ENCODE measurements around the gene GPR22. TPM values are rescaled to one million over a fixed set of nuclear protein-coding genes. Genes with fewer than 3 reads are reported as not detected.

Gene GPR22, protein sequence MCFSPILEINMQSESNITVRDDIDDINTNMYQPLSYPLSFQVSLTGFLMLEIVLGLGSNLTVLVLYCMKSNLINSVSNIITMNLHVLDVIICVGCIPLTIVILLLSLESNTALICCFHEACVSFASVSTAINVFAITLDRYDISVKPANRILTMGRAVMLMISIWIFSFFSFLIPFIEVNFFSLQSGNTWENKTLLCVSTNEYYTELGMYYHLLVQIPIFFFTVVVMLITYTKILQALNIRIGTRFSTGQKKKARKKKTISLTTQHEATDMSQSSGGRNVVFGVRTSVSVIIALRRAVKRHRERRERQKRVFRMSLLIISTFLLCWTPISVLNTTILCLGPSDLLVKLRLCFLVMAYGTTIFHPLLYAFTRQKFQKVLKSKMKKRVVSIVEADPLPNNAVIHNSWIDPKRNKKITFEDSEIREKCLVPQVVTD
- total RNA-seq: not detected in 2 replicates

DNA sequence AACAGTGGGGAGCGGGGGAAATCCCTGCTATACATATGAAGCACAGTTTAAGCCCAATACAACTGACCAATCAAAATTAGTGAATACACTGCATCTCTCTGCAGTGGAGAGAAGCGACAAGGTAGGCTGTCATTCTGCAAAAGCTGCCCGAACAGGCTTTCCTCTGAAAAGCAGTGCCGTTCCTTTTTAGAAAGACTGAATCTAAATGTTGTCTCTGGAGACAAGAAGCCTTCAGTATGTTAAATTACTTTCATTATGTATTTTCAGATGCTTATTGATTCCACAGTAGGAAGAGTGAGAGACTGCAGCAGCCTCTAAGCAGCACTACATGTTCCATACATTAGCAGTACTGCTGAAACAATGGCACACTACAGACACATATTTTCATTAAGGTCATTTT, at the start of gene GPR22:
Gene GPR22, plus strand, starts transcription at position 129 of the 400 bp plus-strand sequence. CDS start 4,004 bp downstream, outside the sequence.
- intact Hi-C loops (cut with micrococcal nuclease): loop anchor here (10.0 kb wide), 1 partner anchor 195 kb away; the partner anchor contains the start of gene SLC26A4
- Mint-ChIP-seq H3K27me3 (ENCODE audit: insufficient read depth) (no peaks in the 10 kb centered on the region), H3K27ac (no peak within 1 kb of the TSS)

DNA sequence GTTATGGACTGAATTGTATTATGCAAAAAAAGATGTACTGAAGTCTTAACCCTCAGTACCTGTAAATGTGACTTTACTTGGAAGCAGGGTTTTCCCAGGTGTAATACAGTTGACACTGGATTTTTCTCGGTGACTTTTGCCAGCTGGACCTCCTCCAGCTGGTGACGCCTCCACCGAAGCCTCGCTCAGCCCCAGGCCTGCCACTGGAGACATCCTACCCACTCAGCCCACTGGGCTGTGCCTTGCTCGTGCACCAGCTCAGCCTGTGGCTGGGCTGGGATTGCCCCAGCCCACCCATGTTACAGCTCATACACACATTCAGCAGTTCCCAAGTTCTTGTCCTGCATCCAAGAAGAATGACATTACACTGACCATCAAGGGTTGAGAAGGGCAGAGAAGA, 42.4 kb upstream of the GPR22 start:
- Mint-ChIP-seq H3K9me3 (no peaks in the 10 kb centered on the region), H3K36me3 (ENCODE audit: low read depth) (peaks cover 1% of the 10 kb centered on the region), H3K4me1 (ENCODE audit: low read depth) (no peaks in the 10 kb centered on the region), H3K27ac (no peak overlapping the region), H3K27me3 (ENCODE audit: insufficient read depth) (no peaks in the 10 kb centered on the region), H3K4me3 (no peak overlapping the region)
- intact Hi-C loops (cut with micrococcal nuclease): no loop called here
- no peak for DNase-seq (ENCODE audit: low spot score)

More for the DNA sequence above, at the start of gene GPR22:
- Mint-ChIP-seq H3K4me3 (no peak within 1 kb of the TSS), H3K36me3 (ENCODE audit: low read depth) (no peaks in the 10 kb centered on the region), H3K4me1 (ENCODE audit: low read depth) (no peaks in the 10 kb centered on the region), H3K9me3 (no peaks in the 10 kb centered on the region)
- no peak for DNase-seq (ENCODE audit: low spot score)

DNA sequence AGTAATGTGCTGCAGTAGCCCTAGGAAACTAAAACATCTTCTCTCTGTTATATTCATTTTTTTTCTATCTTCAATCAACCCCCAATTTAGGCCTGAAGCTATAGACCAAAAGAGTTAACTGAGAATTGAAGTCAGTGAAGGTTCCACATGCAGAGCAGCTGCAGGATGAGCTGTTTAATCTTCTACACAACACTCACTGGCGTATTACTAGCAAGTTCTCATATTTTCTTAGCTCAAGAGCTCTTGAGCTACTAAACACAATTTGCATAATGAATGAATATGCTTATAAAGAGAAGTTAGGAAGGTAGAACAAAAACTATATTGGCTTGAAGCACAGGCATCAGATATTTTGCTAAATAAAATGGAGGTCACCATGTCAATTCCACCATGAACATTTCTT, 41.2 kb upstream of the GPR22 start:
- Mint-ChIP-seq H3K27me3 (ENCODE audit: insufficient read depth) (no peaks in the 10 kb centered on the region), H3K4me3 (no peak overlapping the region), H3K9me3 (peaks cover 4% of the 10 kb centered on the region), H3K4me1 (ENCODE audit: low read depth) (no peaks in the 10 kb centered on the region), H3K36me3 (ENCODE audit: low read depth) (peaks cover 1% of the 10 kb centered on the region), H3K27ac (no peak overlapping the region)
- no peak for DNase-seq (ENCODE audit: low spot score)
- intact Hi-C loops (cut with micrococcal nuclease): no loop called here

DNA sequence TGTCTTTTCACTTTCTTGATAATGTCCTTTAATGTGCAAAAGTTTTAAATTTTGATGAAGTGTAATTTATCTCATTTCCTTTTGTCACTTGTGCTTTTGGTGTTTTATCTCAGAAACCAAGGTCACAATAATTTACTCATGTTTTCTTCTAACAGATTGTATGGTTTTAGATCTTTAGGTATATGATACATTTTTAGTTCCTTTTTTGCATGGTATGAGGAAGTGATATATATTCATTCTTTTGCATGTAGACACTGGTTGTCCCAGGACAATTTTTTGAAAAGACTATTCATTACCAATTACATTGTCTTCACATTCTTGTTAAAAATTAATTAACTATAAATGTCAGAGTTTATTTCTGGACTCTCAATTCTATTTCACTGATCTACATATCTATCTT, 39.8 kb upstream of the GPR22 start:
- H3K27me3 Mint-ChIP-seq (ENCODE audit: insufficient read depth): no peaks in the 10 kb centered on the region
- no peak for DNase-seq (ENCODE audit: low spot score)
- peaks cover 4% of the 10 kb centered on the region for H3K9me3 Mint-ChIP-seq
- no peak overlapping the region for H3K4me3 Mint-ChIP-seq
- H3K36me3 Mint-ChIP-seq (ENCODE audit: low read depth): peaks cover 1% of the 10 kb centered on the region
- no peak overlapping the region for H3K27ac Mint-ChIP-seq
- no peaks in the 10 kb centered on the region for H3K4me1 Mint-ChIP-seq (ENCODE audit: low read depth)
- intact Hi-C loops (cut with micrococcal nuclease): no loop called here

DNA sequence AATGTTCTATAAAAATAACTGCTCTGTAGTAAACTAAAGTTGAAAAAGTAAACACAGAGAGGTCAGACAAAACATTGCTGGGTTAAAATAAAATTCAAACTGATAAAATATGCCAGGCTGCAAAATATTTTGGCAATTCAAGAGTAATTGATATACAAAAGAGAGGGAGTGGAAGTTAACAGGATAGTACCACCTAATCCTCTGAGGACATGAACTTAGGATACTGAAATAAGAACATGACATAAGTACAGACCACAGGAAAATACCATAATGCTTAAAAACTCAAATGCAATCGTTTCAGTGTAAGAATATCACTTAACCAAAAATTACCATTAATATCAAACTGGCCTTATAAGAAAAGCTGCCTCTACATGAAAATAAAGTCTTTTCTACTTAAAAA, 37.6 kb upstream of the GPR22 start:
- no peak overlapping the region for H3K4me3 Mint-ChIP-seq
- peaks cover 3% of the 10 kb centered on the region for H3K36me3 Mint-ChIP-seq (ENCODE audit: low read depth)
- no peak overlapping the region for H3K27ac Mint-ChIP-seq
- intact Hi-C loops (cut with micrococcal nuclease): no loop called here
- H3K27me3 Mint-ChIP-seq (ENCODE audit: insufficient read depth): no peaks in the 10 kb centered on the region
- peaks cover 8% of the 10 kb centered on the region for H3K9me3 Mint-ChIP-seq
- DNase-seq (ENCODE audit: low spot score): no peak
- H3K4me1 Mint-ChIP-seq (ENCODE audit: low read depth): no peaks in the 10 kb centered on the region

DNA sequence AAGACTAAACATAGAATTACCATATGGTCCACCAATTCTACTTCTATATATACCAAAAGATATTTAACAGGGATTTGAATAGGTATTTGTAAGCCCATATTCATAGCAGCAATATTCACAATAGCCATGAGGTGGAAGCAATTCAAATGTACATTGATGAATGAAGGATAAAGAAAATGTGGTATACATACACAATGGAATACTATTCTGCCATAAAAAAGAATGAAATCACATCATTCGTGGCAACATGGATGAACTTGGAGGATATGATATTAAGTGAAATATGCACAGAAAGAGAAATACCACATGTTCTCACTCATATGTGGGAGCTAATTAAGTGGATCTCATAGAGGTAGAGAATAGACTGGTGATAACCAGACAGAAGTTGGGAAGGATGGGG, 34.1 kb upstream of the GPR22 start:
- no peaks in the 10 kb centered on the region for H3K27me3 Mint-ChIP-seq (ENCODE audit: insufficient read depth)
- H3K4me1 Mint-ChIP-seq (ENCODE audit: low read depth): no peaks in the 10 kb centered on the region
- DNase-seq (ENCODE audit: low spot score): no peak
- H3K36me3 Mint-ChIP-seq (ENCODE audit: low read depth): peaks cover 4% of the 10 kb centered on the region
- intact Hi-C loops (cut with micrococcal nuclease): no loop called here
- peaks cover 8% of the 10 kb centered on the region for H3K9me3 Mint-ChIP-seq
- H3K4me3 Mint-ChIP-seq: no peak overlapping the region
- no peak overlapping the region for H3K27ac Mint-ChIP-seq

DNA sequence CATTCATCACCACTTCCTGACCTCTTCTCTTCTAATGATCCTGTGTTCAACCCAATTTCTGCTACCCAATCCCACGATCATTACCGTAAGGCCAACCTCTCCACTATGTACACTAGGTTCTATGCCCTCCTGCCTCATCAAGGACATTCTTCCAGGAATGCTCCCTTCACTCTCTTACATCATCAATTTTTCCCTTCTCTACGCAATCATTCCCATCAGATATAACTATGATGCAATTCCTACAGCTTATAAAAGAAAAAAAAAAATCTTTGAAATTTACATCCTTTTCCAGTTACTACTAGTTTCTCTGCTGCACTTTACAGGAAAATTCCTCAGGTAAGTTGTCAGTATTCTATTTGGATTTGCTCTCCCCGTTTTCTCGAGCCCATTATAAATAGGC, 30.8 kb upstream of the GPR22 start:
- intact Hi-C loops (cut with micrococcal nuclease): no loop called here
- DNase-seq (ENCODE audit: low spot score): no peak
- H3K27ac Mint-ChIP-seq: no peak overlapping the region
- peaks cover 9% of the 10 kb centered on the region for H3K36me3 Mint-ChIP-seq (ENCODE audit: low read depth)
- H3K4me3 Mint-ChIP-seq: no peak overlapping the region
- H3K9me3 Mint-ChIP-seq: peaks cover 15% of the 10 kb centered on the region
- H3K4me1 Mint-ChIP-seq (ENCODE audit: low read depth): no peaks in the 10 kb centered on the region
- H3K27me3 Mint-ChIP-seq (ENCODE audit: insufficient read depth): no peaks in the 10 kb centered on the region

DNA sequence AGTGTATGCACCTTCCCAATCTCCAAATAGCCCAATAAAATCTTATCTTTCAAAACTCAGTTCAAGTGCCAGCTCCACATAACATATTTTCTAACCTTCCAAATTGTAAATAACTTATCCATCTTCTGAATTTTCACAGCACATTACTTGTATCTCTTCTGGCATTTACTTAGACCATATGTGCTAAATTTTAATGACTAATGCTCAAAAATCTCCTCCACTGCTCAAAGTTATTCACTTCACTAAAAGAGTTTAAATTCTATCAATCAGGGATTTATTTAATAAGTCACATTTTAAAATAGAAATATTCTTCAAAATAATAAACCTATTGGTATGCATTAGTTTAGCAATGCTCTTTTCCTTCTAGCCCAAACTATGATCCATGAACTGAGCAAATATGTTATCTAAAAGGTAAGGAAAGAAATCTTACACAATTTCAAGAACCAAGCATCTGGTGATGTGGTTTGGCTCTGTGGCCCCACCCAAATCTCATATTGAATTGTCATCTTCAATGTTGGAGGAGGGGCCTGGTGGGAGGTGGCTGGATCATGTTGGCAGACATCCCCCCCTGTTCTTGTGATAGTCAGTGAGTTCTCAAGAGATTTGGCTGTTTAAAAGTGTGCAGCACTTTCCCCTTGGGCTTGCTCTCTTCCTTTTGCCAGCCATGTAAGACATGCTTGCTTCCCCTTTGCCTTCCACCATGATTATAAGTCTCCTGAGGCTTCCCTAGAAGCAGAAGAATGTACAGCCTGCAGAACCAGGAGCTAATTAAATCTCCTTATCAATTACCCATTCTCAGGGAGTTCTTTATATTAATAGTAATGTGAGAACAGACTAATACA, 28.1 kb upstream of the GPR22 start:
- Mint-ChIP-seq H3K27me3 (ENCODE audit: insufficient read depth) (no peaks in the 10 kb centered on the region), H3K36me3 (ENCODE audit: low read depth) (peaks cover 9% of the 10 kb centered on the region), H3K9me3 (peaks cover 10% of the 10 kb centered on the region), H3K27ac (no peak overlapping the region), H3K4me1 (ENCODE audit: low read depth) (peaks cover 7% of the 10 kb centered on the region), H3K4me3 (no peak overlapping the region)
- intact Hi-C loops (cut with micrococcal nuclease): no loop called here
- no peak for DNase-seq (ENCODE audit: low spot score)

DNA sequence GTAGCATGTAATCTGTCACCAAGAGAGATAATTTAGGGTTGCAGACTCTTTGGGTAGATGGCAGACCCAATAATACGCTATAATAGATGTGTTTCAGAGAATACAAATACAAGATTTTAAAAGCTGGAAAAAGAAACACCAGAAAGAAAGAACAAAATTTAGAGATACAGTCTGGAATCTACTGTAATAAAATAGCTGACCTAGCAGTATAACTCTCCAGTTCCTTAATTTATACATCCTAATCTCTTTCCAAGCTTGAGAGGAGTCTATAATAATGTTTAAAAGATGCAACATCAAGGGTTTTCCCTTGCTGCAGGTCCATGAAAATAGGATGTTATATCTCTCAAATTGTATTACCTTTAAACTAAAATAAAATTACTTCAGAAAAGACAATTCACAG, 27.2 kb upstream of the GPR22 start:
- Mint-ChIP-seq H3K4me1 (ENCODE audit: low read depth) (peaks cover 13% of the 10 kb centered on the region), H3K9me3 (peaks cover 10% of the 10 kb centered on the region), H3K4me3 (no peak overlapping the region), H3K36me3 (ENCODE audit: low read depth) (peaks cover 8% of the 10 kb centered on the region), H3K27ac (no peak overlapping the region), H3K27me3 (ENCODE audit: insufficient read depth) (no peaks in the 10 kb centered on the region)
- intact Hi-C loops (cut with micrococcal nuclease): no loop called here
- no peak for DNase-seq (ENCODE audit: low spot score)

DNA sequence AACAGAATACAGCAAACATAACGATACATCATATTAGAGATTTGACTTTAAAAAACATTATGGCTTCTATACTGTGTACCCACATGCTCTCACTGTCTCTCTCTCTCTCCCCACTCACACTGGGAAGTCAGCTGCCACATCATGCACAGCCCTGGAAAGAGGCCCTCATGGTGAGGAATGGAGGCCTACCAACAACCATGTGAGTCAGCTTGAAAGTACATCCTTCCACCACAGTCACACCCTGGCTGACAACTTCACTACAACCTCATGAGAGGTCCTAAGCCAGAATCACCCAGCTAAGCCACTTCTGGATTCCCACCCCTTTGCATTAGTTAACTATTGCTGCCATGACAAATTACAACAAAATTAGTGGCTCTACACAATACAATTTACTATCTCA, 23.3 kb upstream of the GPR22 start:
- H3K27me3 Mint-ChIP-seq (ENCODE audit: insufficient read depth): no peaks in the 10 kb centered on the region
- peaks cover 13% of the 10 kb centered on the region for H3K4me1 Mint-ChIP-seq (ENCODE audit: low read depth)
- no peak overlapping the region for H3K4me3 Mint-ChIP-seq
- DNase-seq (ENCODE audit: low spot score): no peak
- H3K9me3 Mint-ChIP-seq: peaks cover 10% of the 10 kb centered on the region
- peaks cover 9% of the 10 kb centered on the region for H3K36me3 Mint-ChIP-seq (ENCODE audit: low read depth)
- intact Hi-C loops (cut with micrococcal nuclease): no loop called here
- no peak overlapping the region for H3K27ac Mint-ChIP-seq

DNA sequence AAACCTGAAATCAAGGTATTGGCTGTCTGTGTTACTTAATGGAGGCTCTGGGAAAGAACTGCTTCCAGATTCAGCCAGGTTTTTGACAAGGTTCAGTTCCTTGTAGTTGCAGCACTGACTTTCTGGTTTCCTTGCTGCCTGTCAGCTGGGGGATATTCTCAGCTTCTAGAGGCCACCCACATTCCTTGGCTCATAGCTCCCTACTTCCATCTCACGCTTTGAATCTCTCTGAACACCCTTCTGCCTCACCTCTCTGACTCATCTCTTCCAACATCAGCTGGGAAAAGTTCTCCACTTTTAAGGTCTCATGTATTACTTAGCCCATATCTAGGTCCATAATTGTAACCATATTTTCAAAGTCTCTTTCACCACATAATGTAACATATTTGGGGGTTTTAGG, 22.9 kb upstream of the GPR22 start:
- H3K4me3 Mint-ChIP-seq: no peak overlapping the region
- peaks cover 13% of the 10 kb centered on the region for H3K4me1 Mint-ChIP-seq (ENCODE audit: low read depth)
- no peak overlapping the region for H3K27ac Mint-ChIP-seq
- peaks cover 8% of the 10 kb centered on the region for H3K36me3 Mint-ChIP-seq (ENCODE audit: low read depth)
- intact Hi-C loops (cut with micrococcal nuclease): no loop called here
- no peak for DNase-seq (ENCODE audit: low spot score)
- no peaks in the 10 kb centered on the region for H3K27me3 Mint-ChIP-seq (ENCODE audit: insufficient read depth)
- H3K9me3 Mint-ChIP-seq: peaks cover 7% of the 10 kb centered on the region

DNA sequence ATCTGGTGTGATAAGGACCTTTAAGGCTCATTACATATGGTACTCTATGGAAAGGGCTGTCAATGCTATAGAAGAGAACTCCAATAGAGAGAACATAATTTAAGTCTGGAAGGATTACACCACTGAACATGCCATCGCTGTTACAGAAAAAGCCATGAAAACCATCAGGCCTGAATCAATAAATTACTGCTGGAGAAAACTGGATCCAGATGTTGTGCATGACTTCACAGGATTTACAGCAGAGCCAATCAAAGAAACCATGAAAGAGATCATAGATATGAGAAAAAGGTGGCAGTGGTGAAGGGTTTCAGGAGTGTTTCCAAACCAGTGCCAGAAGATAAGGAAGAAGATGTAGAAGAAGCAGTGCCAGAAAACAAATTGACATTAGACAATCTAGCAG, 18.9 kb upstream of the GPR22 start:
- peaks cover 4% of the 10 kb centered on the region for H3K36me3 Mint-ChIP-seq (ENCODE audit: low read depth)
- H3K4me1 Mint-ChIP-seq (ENCODE audit: low read depth): peaks cover 13% of the 10 kb centered on the region
- intact Hi-C loops (cut with micrococcal nuclease): no loop called here
- H3K4me3 Mint-ChIP-seq: no peak overlapping the region
- no peak for DNase-seq (ENCODE audit: low spot score)
- no peaks in the 10 kb centered on the region for H3K27me3 Mint-ChIP-seq (ENCODE audit: insufficient read depth)
- no peaks in the 10 kb centered on the region for H3K9me3 Mint-ChIP-seq
- no peak overlapping the region for H3K27ac Mint-ChIP-seq

DNA sequence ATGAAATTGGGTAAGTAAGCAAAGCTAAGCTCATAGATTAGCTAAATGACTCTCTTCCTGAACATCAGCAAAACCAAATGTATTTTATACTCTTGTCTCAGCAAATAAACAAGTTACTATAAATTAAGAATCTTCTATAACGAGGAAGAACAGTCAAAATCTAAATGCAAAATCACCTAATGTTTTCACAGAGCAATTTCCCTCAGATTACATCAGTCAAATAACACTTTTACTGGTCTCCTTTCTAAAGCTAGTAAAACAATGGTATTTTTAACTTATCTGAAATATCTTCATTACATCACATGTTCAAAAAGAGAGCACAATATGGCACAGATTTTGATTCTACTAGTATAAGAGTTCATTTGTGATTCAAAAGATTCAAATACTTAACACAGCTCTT, 16.5 kb upstream of the GPR22 start:
- Mint-ChIP-seq H3K27ac (no peak overlapping the region), H3K9me3 (no peaks in the 10 kb centered on the region), H3K4me3 (no peak overlapping the region), H3K4me1 (ENCODE audit: low read depth) (no peaks in the 10 kb centered on the region), H3K36me3 (ENCODE audit: low read depth) (peaks cover 9% of the 10 kb centered on the region), H3K27me3 (ENCODE audit: insufficient read depth) (no peaks in the 10 kb centered on the region)
- DNase-seq (ENCODE audit: low spot score): no peak
- intact Hi-C loops (cut with micrococcal nuclease): no loop called here
